SK-N-SH treated with all-trans-retinoic acid at 6 μM for 48 hours (cell line): ENCODE measurements around the gene DMRTB1.

ENCODE experiments used
- ARNTL ChIP-seq: fragments of 450-650 bp; formaldehyde crosslinking; IDR thresholded peaks from 2 replicates; pipeline ENCODE4 v1.5.0; 2020; ENCODE audit warnings: low read depth, mild to moderate bottlenecking, moderate library complexity, borderline replicate concordance
- CSRNP3 ChIP-seq: fragments of 250-450 bp; sonication (Bioruptor Pico); IDR thresholded peaks from 2 replicates; pipeline ENCODE4 v1.5.1; 2021; ENCODE audit warnings: mild to moderate bottlenecking, moderate library complexity
- PATZ1 ChIP-seq: fragments of 250-450 bp; sonication (Bioruptor Pico); IDR thresholded peaks from 2 replicates; pipeline ENCODE4 v1.8.0; 2020; ENCODE audit warnings: mild to moderate bottlenecking, moderate library complexity, borderline replicate concordance
- SNAI2 ChIP-seq: fragments of 250-450 bp; sonication (Bioruptor Pico); IDR thresholded peaks from 2 replicates; pipeline ENCODE4 v1.5.0; 2020; ENCODE audit warnings: mild to moderate bottlenecking, moderate library complexity
- ZC3H10 ChIP-seq: fragments of 250-450 bp; sonication (Bioruptor Pico); IDR thresholded peaks from 2 replicates; pipeline ENCODE4 v1.5.1; 2021; ENCODE audit warnings: mild to moderate bottlenecking, moderate library complexity
- ZNF70 ChIP-seq: fragments of 450-650 bp; formaldehyde crosslinking; IDR thresholded peaks from 2 replicates; pipeline ENCODE4 v1.5.0; 2020; ENCODE audit warnings: mild to moderate bottlenecking, moderate library complexity

- no peak for TF ChIP-seq ZC3H10 (CRISPR knock-in tag)
- no peak for TF ChIP-seq ZNF70 (CRISPR knock-in tag)
- no peak for TF ChIP-seq CSRNP3 (CRISPR knock-in tag)
- no peak for TF ChIP-seq PATZ1 (CRISPR knock-in tag)
- no peak for TF ChIP-seq ARNTL (CRISPR knock-in tag)
- TF ChIP-seq SNAI2 (CRISPR knock-in tag), result no peak
Measured at GRCh38 chr1:53455364-53455991, 3.7 kb upstream of the DMRTB1 start.
